HG02884 (cell line): ENCODE results near the gene RAB3IL1.

Source experiments
- ATAC-seq: cut with Tn5 transposase; IDR thresholded peaks from one replicate; pipeline ENCODE4 v1.9.1; 2021; ENCODE audit warnings: mild to moderate bottlenecking, moderate library complexity; ENCODE audit not compliant: unreplicated experiment

Gene RAB3IL1

GRCh38 chr11:61850687-61851086 lies 66.7 kb downstream of the RAB3IL1 start:
- no peak for ATAC-seq

- no peak for ATAC-seq
Observed at GRCh38 chr11:61848631-61849030, 68.7 kb downstream of the RAB3IL1 start.

- ATAC-seq = no peak
Observed at GRCh38 chr11:61847914-61848581, 69.3 kb downstream of the RAB3IL1 start.
